GM19452 (cell line): Measurements from ENCODE around the gene CHCHD6.

Experiments
- ATAC-seq: cut with Tn5 transposase; IDR thresholded peaks from one replicate; pipeline ENCODE4 v1.9.1; 2021; ENCODE audit not compliant: unreplicated experiment

The CHCHD6 gene

GRCh38 chr3:126817781-126818180 is 113.7 kb downstream of the CHCHD6 start:
- no peak for ATAC-seq

- no peak for ATAC-seq
Measured at GRCh38 chr3:126818400-126819095, 114.5 kb downstream of the CHCHD6 start.

GRCh38 chr3:126826693-126827092 is 122.7 kb downstream of the CHCHD6 start:
- ATAC-seq, result no peak

- no peak for ATAC-seq
Measured at GRCh38 chr3:126827121-126827520, 123.1 kb downstream of the CHCHD6 start.

- no peak for ATAC-seq
Measured at GRCh38 chr3:126828306-126828705, 124.3 kb downstream of the CHCHD6 start.

GRCh38 chr3:126832933-126833332 is 128.9 kb downstream of the CHCHD6 start:
- no peak for ATAC-seq

- no peak for ATAC-seq
Measured at GRCh38 chr3:126834596-126835471, 130.8 kb downstream of the CHCHD6 start.

GRCh38 chr3:126835472-126836219 is 131.6 kb downstream of the CHCHD6 start:
- ATAC-seq, result no peak

GRCh38 chr3:126836220-126836860 is 132.3 kb downstream of the CHCHD6 start:
- ATAC-seq, result no peak

GRCh38 chr3:126837773-126838172 is 133.7 kb downstream of the CHCHD6 start:
- no peak for ATAC-seq

- ATAC-seq, result no peak
Measured at GRCh38 chr3:126845920-126846715, 142.1 kb downstream of the CHCHD6 start.

- ATAC-seq, result no peak
Measured at GRCh38 chr3:126847061-126847460, 143.0 kb downstream of the CHCHD6 start.

- ATAC-seq, result no peak
Measured at GRCh38 chr3:126848991-126849390, 145.0 kb downstream of the CHCHD6 start.

GRCh38 chr3:126849768-126850167 is 145.7 kb downstream of the CHCHD6 start:
- no peak for ATAC-seq

GRCh38 chr3:126850370-126851085 is 146.5 kb downstream of the CHCHD6 start:
- no peak for ATAC-seq

GRCh38 chr3:126851382-126851781 is 147.3 kb downstream of the CHCHD6 start:
- ATAC-seq, result no peak

- ATAC-seq, result no peak
Measured at GRCh38 chr3:126851934-126852333, 147.9 kb downstream of the CHCHD6 start.

- ATAC-seq, result no peak
Measured at GRCh38 chr3:126852511-126852910, 148.5 kb downstream of the CHCHD6 start.

- no peak for ATAC-seq
Measured at GRCh38 chr3:126854666-126855065, 150.6 kb downstream of the CHCHD6 start.

GRCh38 chr3:126855374-126855773 is 151.3 kb downstream of the CHCHD6 start:
- no peak for ATAC-seq
